ENCODE results near the gene RNF181.

Gene RNF181

DNA sequence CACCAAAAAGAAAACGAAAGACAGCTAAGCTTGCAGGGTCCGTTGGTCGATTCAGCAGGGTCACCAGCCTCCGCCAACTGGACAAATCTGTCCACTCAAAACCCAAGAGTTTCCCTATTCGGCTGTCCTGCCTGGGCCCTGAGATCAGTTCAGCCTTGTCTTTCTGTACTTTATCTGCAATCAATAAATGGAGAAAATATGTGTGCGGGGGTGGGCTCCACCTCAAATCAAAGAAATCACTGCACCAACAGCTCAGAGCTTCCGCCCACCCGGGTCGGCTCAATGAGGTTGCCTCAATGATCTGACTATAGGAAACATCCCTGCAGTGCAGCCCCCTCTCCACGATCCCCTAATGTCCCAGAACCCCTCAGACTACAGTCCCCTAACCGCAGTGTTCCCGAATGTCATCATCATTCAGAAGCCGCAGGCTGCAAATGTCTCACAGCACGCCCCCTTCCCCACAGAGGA lies 34.7 kb upstream of the RNF181 start:
- Mint-ChIP-seq H3K9me3 (no peaks in the 10 kb centered on the region), H3K27me3 (no peaks in the 10 kb centered on the region), H3K36me3 (peaks cover 15% of the 10 kb centered on the region), H3K4me3 (peak overlapping the region; percentile 96), H3K27ac (peak overlapping the region; percentile 97), H3K4me1 (peaks cover 51% of the 10 kb centered on the region)
- peak; percentile 16 for ATAC-seq

DNA sequence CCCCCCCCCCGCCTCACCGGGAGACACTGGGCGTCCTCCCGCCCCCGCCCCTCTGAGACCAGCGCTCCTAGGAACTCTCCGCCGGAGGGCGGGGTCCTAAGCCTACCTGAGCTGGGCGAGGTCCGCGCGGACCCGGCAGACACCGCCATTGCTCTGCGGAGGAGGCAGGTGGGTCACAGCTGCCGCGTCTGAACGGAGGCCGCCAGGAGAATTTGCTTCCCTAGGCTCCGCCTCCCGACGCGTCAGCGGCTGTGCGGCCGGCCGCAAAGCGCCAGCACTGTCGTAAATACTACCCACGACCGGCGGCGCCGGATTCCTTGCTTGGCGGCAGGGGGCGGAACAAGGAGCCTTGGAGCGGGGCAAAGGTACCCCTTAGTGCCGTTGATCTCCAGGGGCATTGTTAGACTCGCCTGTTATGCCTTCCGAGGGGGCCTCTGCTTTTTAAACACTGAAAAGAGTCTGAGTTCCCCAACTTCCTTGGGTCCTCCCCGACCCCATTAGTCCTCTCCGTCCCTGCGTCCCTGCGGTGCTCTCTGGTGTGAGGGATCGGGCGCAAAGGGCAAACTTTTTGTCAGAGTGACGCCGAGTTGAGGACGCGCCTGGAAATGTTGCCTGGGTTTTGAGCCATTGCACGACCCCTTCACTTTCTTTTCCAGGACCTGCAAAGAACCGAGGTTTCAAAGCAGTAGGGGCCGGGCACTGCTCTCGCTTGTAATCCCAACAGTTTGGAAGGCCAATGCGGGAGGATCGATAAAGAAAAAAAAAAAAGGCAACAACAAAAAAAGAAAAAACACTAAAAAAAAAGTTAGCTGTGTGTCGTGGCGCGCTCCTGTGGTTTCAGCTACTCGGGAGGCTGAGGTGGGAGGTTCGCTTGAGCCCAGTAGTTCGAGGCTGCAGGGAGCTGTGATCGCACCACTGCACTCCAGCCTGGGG lies 34.0 kb upstream of the RNF181 start, which contains the start of gene GGCX:
Gene GGCX (minus strand): TSS at position 214 of the 933 bp plus-strand sequence. CDS start 65 bp downstream, at position 149.
- Mint-ChIP-seq H3K9me3 (no peaks in the 10 kb centered on the region), H3K27me3 (no peaks in the 10 kb centered on the region)
- peak; percentile 97 for ATAC-seq

DNA sequence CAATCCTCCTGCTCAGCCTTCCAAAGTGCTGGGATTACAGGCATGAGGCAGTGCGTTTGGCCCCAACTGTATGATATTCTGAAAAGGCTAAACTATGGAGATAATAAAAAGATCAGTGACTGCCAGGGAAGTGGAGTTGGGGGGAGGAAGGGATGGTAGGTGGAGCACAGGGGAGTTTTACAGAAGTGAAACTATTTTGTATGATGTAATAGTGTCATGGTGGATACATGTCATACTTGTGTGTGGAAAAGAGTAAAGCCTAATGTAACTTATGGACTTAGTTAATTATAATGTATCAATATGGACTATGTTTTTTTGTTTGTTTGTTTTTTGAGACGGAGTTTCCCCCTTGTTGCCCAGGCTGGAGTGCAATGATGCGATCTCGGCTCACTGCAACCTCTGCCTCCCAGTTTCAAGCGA lies 31.4 kb upstream of the RNF181 start:
- Mint-ChIP-seq H3K36me3 (no peaks in the 10 kb centered on the region), H3K4me1 (peaks cover 42% of the 10 kb centered on the region), H3K9me3 (no peaks in the 10 kb centered on the region), H3K27ac (peak overlapping the region; percentile 53), H3K4me3 (no peak overlapping the region), H3K27me3 (no peaks in the 10 kb centered on the region)
- no peak for ATAC-seq

More for the DNA sequence above, 34.0 kb upstream of the RNF181 start, which contains the start of gene GGCX:
- H3K36me3 Mint-ChIP-seq = peaks cover 11% of the 10 kb centered on the region
- H3K27ac Mint-ChIP-seq = peak within 1 kb of the TSS; percentile 97
- H3K4me1 Mint-ChIP-seq = peaks cover 51% of the 10 kb centered on the region
- peak within 1 kb of the TSS; percentile 96 for H3K4me3 Mint-ChIP-seq

DNA sequence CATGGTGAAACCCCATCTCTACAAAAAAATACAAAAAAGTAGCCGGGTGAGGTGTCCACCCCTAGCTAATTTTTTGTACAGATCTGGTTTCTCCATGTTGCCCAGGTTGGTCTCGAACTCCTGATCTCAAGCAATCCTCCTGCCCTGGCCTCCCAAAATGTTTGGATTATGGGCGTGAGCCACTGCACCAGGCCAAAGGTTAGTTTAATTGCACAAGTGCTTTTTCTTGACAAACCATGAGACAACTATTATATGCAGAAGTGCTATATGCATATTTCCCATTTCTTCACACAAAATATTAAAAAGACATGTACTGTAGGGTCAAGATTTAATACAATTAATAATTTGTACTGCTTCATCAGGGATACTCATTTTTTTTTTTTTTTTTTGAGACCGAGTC lies 29.3 kb upstream of the RNF181 start:
- Mint-ChIP-seq H3K36me3 (no peaks in the 10 kb centered on the region), H3K9me3 (no peaks in the 10 kb centered on the region), H3K4me3 (no peak overlapping the region), H3K27me3 (no peaks in the 10 kb centered on the region), H3K27ac (no peak overlapping the region), H3K4me1 (peaks cover 22% of the 10 kb centered on the region)
- no peak for ATAC-seq

DNA sequence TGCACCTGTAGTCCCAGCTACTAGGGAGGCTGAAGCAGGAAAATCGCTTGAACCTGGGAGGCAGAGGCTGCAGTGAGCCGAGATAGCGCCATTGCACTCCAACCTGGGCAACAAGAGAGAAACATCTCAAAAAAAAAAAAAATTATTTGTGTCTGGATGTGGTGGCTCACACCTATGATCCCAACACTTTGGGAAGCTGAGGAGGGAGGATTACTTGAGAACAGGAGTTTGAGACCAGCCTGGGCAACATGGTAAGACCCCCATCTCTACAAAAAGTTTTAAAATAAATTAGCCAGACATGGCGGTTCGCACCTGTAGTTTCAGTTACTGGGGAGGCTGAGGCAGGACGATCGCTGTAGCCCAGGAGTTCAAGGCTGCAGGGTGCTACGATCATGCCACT lies 19.8 kb upstream of the RNF181 start:
- no peak overlapping the region for H3K4me3 Mint-ChIP-seq
- no peak overlapping the region for H3K27ac Mint-ChIP-seq
- no peaks in the 10 kb centered on the region for H3K9me3 Mint-ChIP-seq
- peaks cover 17% of the 10 kb centered on the region for H3K36me3 Mint-ChIP-seq
- peaks cover 27% of the 10 kb centered on the region for H3K4me1 Mint-ChIP-seq
- no peak for ATAC-seq
- H3K27me3 Mint-ChIP-seq = no peaks in the 10 kb centered on the region

DNA sequence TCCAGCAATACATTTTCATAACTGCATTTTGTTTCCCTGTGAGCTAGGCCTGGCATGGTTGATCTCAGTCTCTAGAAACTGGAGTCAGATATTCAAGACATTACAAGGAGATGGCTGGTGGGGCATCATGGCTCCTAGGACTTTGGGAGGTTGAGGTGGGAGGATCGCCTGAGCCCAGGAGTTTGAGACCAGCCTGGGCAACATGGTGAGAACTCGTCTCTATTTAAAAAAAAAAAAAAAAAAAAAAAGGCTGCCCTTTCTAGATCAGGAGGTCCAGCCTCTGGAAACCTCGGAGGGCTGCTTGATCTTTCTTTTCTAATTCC lies 18.5 kb upstream of the RNF181 start:
- no peak for ATAC-seq
- H3K27me3 Mint-ChIP-seq = no peaks in the 10 kb centered on the region
- H3K9me3 Mint-ChIP-seq = no peaks in the 10 kb centered on the region

DNA sequence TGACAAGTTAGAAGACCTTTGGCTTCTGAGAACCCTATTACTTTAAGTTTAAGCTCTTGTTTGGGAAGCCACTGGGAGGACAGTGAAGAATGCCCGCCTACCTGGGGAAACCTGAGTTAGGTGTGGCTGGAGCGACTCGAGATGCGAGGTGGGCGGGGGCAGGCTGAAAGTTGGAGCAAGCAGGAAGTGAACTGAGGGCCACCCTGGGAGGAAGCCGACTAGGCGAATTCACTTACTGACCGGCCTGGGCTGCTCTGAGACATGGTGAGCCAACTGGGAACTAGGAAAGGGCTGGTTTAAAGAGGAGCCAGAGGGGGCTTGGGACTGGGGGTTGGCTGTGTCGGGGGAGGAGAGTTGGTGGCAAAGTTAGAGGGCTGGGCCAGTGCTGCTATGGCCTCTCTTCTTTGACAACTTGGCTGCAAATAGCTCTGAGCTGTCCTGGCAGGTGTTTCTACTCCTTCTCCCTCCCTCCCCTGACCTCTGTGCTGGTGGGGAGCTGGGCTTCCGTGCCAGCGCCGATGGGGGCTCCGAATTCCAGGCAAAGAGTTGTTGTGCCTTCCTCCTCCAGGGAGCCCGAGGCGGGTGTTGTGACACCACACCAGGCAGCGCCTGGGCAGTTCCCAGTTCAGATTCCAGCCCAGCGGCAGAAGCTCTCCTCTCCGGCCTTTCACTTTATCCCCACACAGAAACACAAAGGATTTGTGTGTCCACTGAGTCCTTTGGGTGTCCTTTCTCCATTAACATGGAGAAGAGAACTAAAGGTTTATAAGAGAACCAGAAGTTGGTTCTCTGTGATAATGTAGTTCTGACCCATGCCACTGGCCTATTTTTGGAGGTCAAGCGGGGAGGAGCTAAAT lies 17.9 kb upstream of the RNF181 start, which contains the start of gene VAMP8:
Gene VAMP8 (plus strand): TSS at position 201 of the 857 bp plus-strand sequence. CDS start 61 bp downstream, at position 262.
- Mint-ChIP-seq H3K27ac (peak within 1 kb of the TSS; percentile 88), H3K4me1 (peaks cover 38% of the 10 kb centered on the region), H3K36me3 (peaks cover 32% of the 10 kb centered on the region), H3K9me3 (no peaks in the 10 kb centered on the region), H3K4me3 (peak within 1 kb of the TSS; percentile 90), H3K27me3 (no peaks in the 10 kb centered on the region)
- ATAC-seq = peak; percentile 84

More for the DNA sequence above, 18.5 kb upstream of the RNF181 start:
- Mint-ChIP-seq H3K4me1 (peaks cover 32% of the 10 kb centered on the region), H3K4me3 (peak overlapping the region; percentile 90), H3K27ac (peak overlapping the region; percentile 88), H3K36me3 (peaks cover 26% of the 10 kb centered on the region)

DNA sequence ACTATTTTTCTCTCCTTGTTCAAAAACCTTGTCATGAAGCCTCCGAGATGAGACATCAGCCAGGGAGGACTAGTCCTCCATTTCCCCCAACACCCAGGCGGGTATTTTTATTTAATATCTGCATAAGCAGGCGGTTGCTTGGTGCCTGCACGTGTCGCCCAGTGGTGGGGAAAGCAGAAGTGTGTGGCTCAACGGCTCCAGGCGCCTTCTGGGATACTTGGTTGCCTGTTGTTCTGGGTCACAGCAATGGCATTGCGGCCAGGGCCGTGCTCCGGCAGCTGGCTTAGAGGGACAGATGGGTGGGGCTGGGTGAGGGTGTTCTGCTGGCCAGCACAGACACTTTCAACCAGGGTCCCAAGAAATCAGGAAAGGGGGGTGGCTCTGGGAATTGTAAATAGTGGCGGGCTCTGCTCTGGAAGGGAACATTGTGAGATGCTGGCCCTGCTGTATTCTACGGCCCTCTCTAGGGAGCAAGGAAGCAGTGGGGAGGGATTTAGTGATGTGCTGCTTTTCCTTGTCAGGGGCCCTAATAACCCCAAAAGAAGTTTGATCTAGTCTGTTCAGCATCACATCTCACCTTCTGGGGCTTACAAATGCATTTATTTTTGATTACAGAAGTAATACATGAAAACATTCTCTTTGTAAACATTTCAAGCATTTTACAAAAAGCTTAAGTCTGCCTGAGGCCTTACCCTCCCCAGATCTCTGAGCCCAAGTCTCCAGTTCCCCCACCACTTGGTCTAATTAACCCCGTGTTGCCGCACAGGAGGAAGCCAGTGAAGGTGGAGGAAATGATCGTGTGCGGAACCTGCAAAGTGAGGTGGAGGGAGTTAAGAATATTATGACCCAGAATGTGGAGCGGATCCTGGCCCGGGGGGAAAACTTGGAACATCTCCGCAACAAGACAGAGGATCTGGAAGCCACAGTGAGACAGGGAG lies 17.0 kb upstream of the RNF181 start:
- Mint-ChIP-seq H3K9me3 (no peaks in the 10 kb centered on the region), H3K4me3 (peak overlapping the region; percentile 90), H3K27me3 (no peaks in the 10 kb centered on the region), H3K36me3 (peaks cover 36% of the 10 kb centered on the region), H3K27ac (peak overlapping the region; percentile 88), H3K4me1 (peaks cover 44% of the 10 kb centered on the region)
- peak; percentile 81 for ATAC-seq

DNA sequence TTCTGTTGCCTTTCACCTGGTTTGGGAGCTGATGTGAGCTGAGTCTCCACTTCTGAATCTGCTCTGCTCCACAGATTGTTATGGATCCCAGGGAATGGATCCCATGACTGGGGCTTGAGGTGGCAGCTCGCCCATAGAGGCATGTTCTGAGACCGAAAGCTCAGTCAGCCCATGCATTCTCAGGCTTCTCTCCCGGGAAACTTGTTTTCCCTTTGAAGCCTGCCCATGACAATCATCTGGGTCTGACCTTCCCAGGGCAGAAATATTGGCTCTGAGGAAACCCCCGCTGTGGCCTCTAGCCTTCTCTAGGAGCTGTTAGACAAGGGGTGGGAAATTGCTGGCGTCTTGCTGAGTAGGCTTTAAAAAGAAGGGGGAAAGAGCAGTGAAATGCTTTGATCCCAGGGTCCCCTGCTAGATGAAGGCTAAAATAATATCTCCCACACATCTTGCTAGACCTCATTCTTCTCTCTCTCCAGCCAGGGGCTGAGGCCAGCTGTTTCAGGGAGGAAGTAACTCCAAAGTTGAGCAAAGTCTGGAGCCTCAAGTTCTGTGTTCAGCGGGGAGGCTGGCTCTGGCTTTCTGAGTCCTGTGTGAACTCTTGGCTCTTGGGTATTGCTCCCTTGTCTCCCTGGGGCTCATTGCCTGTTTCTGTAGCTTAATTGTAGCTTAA lies 16.1 kb upstream of the RNF181 start:
- Mint-ChIP-seq H3K27ac (peak overlapping the region; percentile 88), H3K4me3 (peak overlapping the region; percentile 90), H3K4me1 (peaks cover 48% of the 10 kb centered on the region), H3K36me3 (peaks cover 36% of the 10 kb centered on the region), H3K27me3 (no peaks in the 10 kb centered on the region), H3K9me3 (no peaks in the 10 kb centered on the region)
- ATAC-seq = no peak

DNA sequence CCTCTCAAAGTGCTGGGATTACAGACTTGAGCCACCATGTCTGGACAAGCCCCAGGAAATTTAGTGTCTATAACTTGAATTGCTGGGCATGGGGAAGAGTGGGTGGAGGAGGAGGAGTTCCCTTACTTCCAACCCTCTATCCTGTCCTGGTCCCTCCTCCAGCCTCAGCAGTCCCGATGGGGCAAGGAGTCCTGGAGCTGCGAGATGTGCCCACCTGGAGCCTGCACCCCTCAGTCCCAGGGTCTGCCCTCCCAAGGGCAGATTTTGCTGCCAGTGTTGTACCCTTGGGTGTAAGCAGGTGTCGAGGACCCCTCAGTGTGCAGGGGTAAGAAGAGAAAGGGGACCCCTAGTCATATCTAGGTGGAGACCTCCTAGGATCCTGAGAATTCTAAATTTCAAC lies 15.3 kb upstream of the RNF181 start:
- ATAC-seq = no peak
- Mint-ChIP-seq H3K9me3 (no peaks in the 10 kb centered on the region), H3K36me3 (peaks cover 38% of the 10 kb centered on the region), H3K27ac (peak overlapping the region; percentile 88), H3K27me3 (no peaks in the 10 kb centered on the region), H3K4me1 (peaks cover 55% of the 10 kb centered on the region), H3K4me3 (no peak overlapping the region)

DNA sequence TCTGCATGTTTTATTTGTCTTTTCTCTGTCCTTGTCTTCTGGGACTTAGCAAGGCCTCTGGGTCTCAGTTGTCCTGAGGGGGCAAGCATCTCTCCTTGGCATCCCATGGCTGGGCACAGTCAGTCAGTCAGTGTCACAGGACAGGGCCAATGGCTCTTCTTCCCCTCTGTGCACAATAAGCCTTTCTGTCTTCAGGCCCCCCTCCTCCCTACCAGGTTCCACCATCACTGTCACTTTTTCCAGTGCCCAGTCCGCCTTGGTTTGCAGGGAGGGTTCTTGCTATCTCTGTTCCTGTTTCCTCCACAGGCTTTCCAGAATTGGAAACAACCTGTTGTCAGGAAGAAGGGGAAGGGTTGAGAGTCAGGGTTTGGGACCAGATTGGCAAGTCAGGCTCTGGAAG lies 13.1 kb upstream of the RNF181 start:
- peaks cover 41% of the 10 kb centered on the region for H3K36me3 Mint-ChIP-seq
- H3K4me3 Mint-ChIP-seq = no peak overlapping the region
- H3K27me3 Mint-ChIP-seq = no peaks in the 10 kb centered on the region
- H3K27ac Mint-ChIP-seq = peak overlapping the region; percentile 69
- peaks cover 66% of the 10 kb centered on the region for H3K4me1 Mint-ChIP-seq
- H3K9me3 Mint-ChIP-seq = no peaks in the 10 kb centered on the region
- no peak for ATAC-seq

DNA sequence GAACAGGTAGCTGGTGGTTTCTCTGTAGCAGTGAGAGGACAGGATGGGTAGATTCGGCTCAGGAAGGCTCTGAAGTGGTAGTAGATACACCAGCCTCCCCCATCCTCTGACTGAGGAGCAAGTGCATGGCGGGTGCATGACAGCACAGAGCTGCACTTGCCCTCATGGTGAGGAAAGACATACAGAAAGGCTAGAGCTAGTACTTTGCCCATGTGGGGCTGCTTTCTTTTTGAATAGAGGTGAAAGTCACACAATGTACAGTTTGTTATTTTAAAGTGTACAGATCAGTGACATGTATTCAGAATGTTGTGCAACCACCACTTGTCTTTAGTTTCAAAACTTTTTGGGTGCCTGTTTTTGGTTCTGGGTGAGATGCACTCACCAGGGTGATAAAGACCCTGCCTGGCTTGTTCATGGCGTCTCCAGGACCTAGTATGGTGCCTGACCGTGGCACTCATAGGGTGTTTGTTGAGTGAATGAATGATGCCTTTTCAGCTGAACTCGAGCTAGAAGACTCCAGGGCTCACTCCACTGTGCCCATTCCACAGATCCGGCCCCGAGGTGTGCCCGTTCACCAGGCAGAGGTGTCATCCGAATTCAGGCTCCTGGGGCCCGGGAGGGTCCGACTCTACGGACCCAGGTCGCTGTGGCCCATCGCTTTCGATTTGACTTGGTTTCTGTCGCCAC lies 11.7 kb upstream of the RNF181 start:
- Mint-ChIP-seq H3K9me3 (no peaks in the 10 kb centered on the region), H3K36me3 (peaks cover 38% of the 10 kb centered on the region), H3K27me3 (no peaks in the 10 kb centered on the region), H3K4me3 (peak overlapping the region; percentile 77), H3K27ac (peak overlapping the region; percentile 69), H3K4me1 (peaks cover 60% of the 10 kb centered on the region)
- ATAC-seq = no peak

DNA sequence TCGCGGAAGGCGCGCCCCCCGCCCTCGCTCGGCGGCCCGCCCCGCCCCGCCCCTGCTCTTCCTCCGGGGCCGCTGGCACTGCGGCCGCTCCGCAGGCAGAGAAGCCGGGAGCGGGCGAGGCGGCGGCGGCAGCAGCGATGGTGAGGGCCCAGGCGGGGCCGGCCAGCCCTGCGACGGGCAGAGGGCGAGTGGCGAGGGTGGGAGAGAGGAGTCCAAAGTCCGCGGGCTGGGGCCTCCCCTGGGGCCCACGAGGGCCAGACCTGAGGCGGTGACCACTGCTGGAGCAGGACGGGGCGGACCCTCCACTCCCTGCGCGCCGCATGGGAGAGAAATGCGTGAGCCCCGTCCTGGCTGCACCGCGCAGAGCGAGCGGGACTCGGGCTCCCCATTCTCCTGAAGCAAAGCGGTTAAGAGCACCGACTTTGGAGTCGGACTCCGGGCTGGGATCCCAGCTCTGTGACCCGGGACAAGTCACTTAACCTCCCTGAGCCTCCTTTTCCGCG lies 11.1 kb upstream of the RNF181 start, which contains the start of gene VAMP5:
Gene VAMP5 (plus strand): TSS at position 78 of the 503 bp plus-strand sequence. CDS start 60 bp downstream, at position 138.
- Mint-ChIP-seq H3K4me1 (peaks cover 54% of the 10 kb centered on the region), H3K27ac (peak within 1 kb of the TSS; percentile 69), H3K9me3 (no peaks in the 10 kb centered on the region), H3K36me3 (peaks cover 33% of the 10 kb centered on the region), H3K4me3 (peak within 1 kb of the TSS; percentile 77), H3K27me3 (no peaks in the 10 kb centered on the region)
- peak; percentile 70 for ATAC-seq
